Measurements from ENCODE around the gene ALDH5A1. TPM values are rescaled to one million over a fixed set of nuclear protein-coding genes. Genes with fewer than 3 reads are reported as not detected.

The ALDH5A1 gene
- total and polyA plus RNA-seq, 2 donors from 2014 or later: 10.4 to 11.0 TPM

- Histone ChIP-seq H3K9ac (ENCODE audit: low read length in 3 of 3) (no peak overlapping the region), H3K27me3 (ENCODE audit: control insufficient read depth, insufficient read depth, low read length) (no peaks in the 10 kb centered on the region), H3K27ac (ENCODE audit: low read depth in 2 of 2, low read length in 2 of 2) (no peak overlapping the region), H3K4me3 (ENCODE audit: low read length in 3 of 3) (no peak overlapping the region), H3K36me3 (ENCODE audit: control insufficient read depth in 2 of 3, insufficient read depth in 3 of 3, low read length in 3 of 3) (no peaks in the 10 kb centered on the region), H3K4me1 (ENCODE audit: control insufficient read depth in 2 of 3, insufficient read depth in 2 of 3, low read depth in 1 of 3, low read length in 3 of 3) (no peaks in the 10 kb centered on the region), H3K9me3 (ENCODE audit: control insufficient read depth in 2 of 3, insufficient read depth in 1 of 3, low read length in 3 of 3) (no peaks in the 10 kb centered on the region)
- TF ChIP-seq CTCF (IDR thresholded peaks at IDR 0.05; ENCODE audit: borderline replicate concordance, extremely low read depth, insufficient read depth): no peak
- intact Hi-C loops (cut with DNase I): no loop called here
- DNase-seq (no peak), FAIRE-seq (no peak)
Observed at GRCh38 chr6:24448396-24448795, 46.4 kb upstream of the ALDH5A1 start.

GRCh38 chr6:24448828-24449525 lies 45.8 kb upstream of the ALDH5A1 start:
- H3K36me3 ChIP-seq (ENCODE audit: control insufficient read depth in 2 of 3, insufficient read depth in 3 of 3, low read length in 3 of 3): no peaks in the 10 kb centered on the region
- DNase-seq: peak in 1 of 5 donors; percentile 11
- H3K27me3 ChIP-seq (ENCODE audit: control insufficient read depth, insufficient read depth, low read length): no peaks in the 10 kb centered on the region
- H3K9ac ChIP-seq (ENCODE audit: low read length in 3 of 3): no peak overlapping the region
- FAIRE-seq: no peak
- no peak for TF ChIP-seq CTCF (IDR thresholded peaks at IDR 0.05; ENCODE audit: borderline replicate concordance, extremely low read depth, insufficient read depth)
- H3K27ac ChIP-seq (ENCODE audit: low read depth in 2 of 2, low read length in 2 of 2): no peak overlapping the region
- no peak overlapping the region for H3K4me3 ChIP-seq (ENCODE audit: low read length in 3 of 3)
- no peaks in the 10 kb centered on the region for H3K9me3 ChIP-seq (ENCODE audit: control insufficient read depth in 2 of 3, insufficient read depth in 1 of 3, low read length in 3 of 3)
- H3K4me1 ChIP-seq (ENCODE audit: control insufficient read depth in 2 of 3, insufficient read depth in 2 of 3, low read depth in 1 of 3, low read length in 3 of 3): no peaks in the 10 kb centered on the region
- intact Hi-C loops (cut with DNase I): no loop called here

GRCh38 chr6:24451581-24452388 lies 43.0 kb upstream of the ALDH5A1 start:
- no peak overlapping the region for H3K9ac ChIP-seq (ENCODE audit: low read length in 3 of 3)
- H3K4me3 ChIP-seq (ENCODE audit: low read length in 3 of 3): no peak overlapping the region
- no peaks in the 10 kb centered on the region for H3K36me3 ChIP-seq (ENCODE audit: control insufficient read depth in 2 of 3, insufficient read depth in 3 of 3, low read length in 3 of 3)
- H3K27ac ChIP-seq (ENCODE audit: low read depth in 2 of 2, low read length in 2 of 2): no peak overlapping the region
- FAIRE-seq (no peak), DNase-seq (peak in 2 of 5 donors; percentile 1 to 5)
- H3K4me1 ChIP-seq (ENCODE audit: control insufficient read depth in 2 of 3, insufficient read depth in 2 of 3, low read depth in 1 of 3, low read length in 3 of 3): no peaks in the 10 kb centered on the region
- H3K27me3 ChIP-seq (ENCODE audit: control insufficient read depth, insufficient read depth, low read length): no peaks in the 10 kb centered on the region
- no peak for TF ChIP-seq CTCF (IDR thresholded peaks at IDR 0.05; ENCODE audit: borderline replicate concordance, extremely low read depth, insufficient read depth)
- no peaks in the 10 kb centered on the region for H3K9me3 ChIP-seq (ENCODE audit: control insufficient read depth in 2 of 3, insufficient read depth in 1 of 3, low read length in 3 of 3)
- intact Hi-C loops (cut with DNase I): no loop called here

Data from kidney (tissue), 14 donors.